NCI-H82 (cell line): ENCODE data around the gene MTCL1.
A peak's percentile ranks its signal among the peaks of the same experiment; 100 is the strongest.

Source experiments
- DNase-seq: peaks from one replicate; lab custom pipeline; 2025; lab: John Stamatoyannopoulos, UW

MTCL1 gene

DNA sequence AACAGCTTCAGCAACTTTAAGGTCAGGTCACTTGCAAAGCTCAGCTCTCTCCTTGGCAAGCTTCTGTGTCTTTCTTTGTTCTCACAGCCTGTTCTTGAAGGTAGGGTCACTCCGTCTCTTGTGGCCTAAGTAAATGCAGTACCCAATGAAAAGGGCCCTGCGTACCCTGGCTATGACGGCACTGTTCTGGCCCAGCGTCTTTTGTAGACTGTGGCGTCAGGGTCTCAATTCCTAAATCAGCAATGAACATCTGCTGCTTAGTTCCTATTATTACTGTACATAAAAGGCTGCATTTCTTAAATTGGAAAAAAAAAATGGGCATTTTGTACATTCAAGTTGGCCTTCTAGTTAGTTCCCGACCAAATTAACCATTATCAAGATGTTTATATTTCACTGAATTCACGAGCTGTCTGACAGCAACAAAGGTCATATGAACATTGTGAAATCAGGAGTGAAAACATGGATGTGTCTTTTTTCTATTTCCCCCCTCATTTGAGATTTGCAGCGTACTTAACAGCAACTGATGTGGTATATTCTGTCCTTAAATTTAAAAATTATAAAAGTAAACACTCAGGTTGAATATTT, 17.0 kb upstream of the MTCL1 start:
- no peak for DNase-seq

DNA sequence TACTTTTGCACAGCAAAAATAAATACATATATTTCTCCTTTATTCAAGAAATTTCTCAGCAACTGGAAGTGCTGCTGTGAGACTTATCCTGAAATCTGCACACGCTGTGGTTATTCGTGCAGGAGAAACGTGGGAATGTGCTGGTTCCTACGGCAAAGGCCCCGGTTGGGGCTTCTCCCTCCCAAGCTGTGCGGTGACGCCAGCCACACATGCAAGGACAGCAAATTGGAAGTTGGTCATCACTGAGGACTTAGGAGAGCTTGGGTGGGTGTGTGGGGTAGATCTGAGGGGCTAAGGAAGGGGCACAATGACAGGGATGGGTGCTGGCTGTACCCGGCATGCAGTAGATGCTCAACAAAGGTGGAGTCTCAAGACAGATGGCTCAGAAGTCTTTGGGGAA, 16.5 kb upstream of the MTCL1 start:
- DNase-seq: no peak

DNA sequence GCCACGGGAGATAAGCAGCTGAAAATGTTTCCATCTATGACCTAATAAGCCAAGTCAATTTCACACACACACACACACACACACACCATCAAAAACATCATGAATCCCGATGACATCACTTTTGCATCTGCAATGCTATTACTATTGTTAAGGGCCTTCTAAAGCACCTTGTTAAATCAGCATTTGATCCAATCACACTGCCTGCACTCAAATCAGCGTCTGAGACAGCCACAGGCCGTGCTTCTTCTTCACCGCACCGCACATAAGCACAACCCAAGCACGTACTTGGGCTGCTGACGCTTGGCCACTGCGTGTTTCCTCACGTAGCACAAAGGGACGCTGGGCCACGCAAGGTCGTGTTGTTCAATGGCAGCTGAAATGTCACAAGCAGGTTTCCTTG, 15.8 kb upstream of the MTCL1 start:
- no peak for DNase-seq

DNA sequence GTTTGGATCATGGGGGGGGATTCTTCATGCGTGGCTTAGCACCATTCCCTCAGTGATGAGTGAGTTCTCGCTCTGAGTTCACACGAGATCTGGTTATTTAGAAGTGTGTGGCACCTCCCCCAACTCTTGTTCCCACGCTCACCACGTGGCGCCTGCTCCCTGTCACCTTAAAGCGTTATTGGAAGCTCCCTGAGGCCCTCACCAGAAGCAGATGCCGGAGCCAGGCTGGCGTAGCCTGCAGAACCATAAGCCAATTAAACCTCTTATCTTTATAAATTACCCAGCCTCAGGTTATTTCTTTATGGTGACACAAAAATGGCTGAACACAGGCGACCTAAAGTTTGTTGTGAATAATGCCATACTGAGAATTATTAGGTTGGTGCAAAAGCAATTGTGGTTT, 10.5 kb upstream of the MTCL1 start:
- peak; percentile 10 for DNase-seq

DNA sequence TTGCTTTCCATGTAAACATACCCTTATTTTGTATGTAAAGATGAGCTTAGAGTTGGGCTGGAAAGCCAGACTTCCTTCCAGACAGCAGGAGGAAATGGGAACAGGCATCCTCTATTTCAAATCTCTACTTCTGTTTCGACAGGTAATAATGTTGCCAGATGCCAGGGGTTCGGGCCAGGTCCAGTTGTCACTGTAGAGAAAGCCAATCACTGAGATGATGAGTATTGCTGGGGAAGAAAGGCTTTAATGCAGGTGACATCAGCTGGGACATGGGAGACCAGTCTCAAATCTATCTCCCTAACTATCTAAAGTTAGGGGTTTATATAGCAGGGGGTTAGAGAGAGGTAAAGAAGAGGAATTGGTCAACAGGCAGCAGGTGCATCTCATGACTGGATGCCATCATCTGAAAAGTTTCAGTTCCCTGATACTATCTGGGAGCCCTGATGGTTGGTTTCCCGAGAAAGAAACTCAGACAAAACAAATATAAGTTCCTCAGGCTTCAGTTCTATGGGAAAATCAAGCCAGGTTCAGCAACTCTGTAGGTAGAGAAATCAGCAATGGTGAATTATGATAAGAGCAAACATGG, 9.3 kb upstream of the MTCL1 start:
- DNase-seq: no peak

DNA sequence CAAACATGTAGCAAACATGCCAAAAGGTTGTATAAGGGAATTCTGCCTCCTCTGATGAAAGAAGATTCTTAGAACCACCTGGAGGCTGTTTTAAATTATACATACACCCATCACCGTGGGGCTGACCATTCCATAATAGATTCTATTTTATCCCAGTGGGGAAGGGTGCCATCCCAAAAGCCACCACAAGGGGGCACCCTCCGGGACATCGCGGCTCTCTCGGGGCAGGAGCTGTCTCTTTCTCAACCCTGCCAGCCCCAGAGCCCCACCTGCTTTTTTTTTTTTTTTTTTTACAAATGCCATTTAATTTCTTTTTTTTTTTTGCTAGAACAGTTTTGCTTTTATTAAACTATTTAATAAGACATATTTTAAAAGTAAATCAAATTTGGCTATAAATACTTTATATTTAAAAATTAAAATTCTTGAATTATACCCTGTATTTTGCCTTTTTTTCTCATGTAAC, 8.6 kb upstream of the MTCL1 start:
- DNase-seq: peak; percentile 70

DNA sequence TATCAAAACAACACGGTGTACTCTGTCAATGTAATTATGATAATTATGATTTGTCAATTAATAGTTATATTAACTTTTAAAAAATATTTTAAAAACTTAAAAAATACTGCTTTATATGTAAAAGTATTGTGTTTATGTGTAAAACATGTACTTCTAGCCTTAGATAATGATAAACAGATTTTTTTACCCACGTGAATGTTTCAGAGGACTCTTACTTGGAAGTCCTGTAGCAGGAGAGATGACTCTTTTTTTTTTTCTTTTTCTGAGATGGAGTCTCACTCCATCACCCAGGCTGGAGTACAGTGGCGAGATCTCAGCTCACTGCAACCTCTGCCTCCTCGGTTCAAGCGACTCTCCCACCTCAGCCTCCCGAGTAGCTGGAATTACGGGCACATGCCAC, 6.2 kb upstream of the MTCL1 start:
- DNase-seq: no peak

DNA sequence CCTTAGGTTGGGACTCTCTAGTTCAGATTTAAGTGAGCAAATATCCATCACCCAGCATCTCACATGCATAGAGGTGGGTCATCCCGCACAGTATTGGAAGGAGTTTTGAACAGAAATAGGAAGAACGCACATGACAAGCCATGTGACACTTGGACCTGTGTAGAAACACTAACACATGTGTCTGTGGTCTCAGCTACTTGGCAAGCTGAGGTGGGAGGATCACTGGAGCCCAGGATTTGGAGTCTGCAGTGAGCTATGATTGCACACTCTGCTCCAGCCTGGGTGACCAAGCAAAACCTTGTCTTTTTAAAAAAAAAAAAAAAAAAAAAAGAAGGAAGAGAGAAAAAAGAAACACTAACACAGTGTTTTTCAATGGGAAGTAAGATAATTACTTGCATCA, 5.4 kb upstream of the MTCL1 start:
- no peak for DNase-seq

DNA sequence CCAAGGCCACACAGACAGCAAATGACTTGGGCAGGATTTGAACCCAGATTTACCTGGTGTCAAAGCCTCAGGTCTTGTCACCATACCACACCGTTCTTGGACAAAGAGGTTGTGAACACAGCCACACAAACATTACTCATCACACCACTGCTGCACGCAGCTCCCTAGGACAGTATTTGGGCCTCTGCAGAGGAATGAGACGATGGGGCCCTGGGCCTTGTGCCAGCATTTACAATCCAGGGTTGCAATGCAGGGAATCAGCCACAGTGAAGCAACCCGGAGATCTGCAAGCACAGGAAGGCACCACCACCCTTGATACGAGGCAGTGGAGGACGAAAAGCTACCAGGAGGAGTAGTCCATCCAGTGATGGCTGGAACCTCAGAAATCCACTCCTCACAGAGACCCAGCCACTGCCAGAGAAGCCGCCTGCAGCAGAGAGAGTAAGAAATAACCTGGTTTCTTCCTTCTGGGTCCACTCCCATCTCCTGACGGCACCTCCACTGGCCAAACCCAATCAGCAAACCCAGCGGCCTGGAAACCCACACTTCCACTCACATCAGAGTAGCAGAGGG, 3.7 kb upstream of the MTCL1 start:
- DNase-seq: no peak

DNA sequence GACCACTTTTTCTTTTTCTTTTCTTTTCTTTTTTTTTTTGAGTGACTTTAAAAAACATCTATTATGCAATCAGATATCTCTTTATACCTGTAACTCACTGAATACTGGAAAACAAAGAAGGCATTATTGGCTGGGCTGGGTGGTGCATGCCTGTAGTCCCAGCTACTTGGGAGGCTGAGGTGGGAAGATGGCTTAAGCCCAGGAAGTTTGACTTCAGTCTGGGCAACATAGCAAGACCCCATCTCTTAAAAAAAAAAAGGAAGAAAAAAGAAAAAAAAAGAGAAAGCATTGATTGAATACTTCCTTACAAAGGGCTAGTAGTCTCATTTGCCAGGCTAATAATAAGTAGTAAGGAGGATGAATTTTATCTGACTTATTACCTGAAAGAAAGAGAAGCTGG, 2.7 kb upstream of the MTCL1 start:
- DNase-seq: no peak

DNA sequence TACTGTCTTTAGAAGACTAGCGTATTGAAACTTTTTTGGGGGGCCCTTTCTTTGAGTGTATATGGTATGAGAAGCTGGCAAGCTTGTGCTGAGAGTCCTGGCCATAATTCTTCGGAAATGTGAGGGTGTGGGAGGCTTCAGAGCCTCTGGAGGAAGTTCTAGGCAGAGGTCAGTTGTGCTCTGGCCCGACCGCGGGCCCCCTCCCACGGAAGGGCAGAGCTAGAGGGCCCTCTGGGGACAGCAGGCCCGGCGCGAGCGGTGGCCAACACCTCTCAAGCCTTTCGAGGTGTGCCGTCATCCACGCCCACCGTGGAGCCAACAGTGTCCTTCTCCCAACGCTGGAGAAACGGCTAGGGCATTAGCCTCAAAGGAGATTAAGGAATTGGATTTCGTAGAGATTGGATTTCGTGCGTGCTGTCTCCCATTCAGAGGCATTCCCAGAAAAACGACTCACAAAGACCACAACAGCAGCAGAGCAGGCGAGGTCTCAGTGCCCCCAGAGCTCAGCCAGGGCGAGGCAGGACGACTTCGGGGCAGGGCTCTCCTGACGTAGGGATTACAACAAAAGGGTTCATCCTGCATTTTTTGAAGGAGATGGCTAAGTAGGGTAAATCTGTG, 2.2 kb upstream of the MTCL1 start:
- DNase-seq: peak; percentile 94

DNA sequence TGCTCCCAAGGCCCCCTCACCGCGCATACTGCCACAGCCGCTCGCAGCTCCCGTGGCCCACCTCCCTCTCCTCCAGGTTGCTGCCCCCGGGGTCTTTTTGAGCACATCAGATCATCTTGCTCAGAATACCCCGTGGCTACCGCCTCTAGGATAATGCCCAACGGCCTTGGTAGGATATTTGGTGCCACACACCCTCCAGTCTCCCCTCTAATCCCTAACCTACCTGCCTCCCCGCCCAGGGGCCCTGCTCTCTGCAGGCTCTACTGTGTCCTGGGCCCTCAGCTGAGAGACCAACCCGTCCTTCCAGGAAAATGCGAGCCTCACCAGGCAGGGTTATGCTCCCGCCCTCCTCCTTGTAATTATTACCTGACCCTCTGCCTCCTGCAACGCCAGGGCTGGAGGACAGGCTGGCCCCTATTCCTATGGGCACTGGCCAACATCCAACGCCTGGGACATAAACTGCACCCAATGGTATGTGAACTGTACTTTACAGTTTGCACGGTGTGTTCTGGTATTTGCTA, 1.5 kb upstream of the MTCL1 start:
- peak; percentile 44 for DNase-seq

DNA sequence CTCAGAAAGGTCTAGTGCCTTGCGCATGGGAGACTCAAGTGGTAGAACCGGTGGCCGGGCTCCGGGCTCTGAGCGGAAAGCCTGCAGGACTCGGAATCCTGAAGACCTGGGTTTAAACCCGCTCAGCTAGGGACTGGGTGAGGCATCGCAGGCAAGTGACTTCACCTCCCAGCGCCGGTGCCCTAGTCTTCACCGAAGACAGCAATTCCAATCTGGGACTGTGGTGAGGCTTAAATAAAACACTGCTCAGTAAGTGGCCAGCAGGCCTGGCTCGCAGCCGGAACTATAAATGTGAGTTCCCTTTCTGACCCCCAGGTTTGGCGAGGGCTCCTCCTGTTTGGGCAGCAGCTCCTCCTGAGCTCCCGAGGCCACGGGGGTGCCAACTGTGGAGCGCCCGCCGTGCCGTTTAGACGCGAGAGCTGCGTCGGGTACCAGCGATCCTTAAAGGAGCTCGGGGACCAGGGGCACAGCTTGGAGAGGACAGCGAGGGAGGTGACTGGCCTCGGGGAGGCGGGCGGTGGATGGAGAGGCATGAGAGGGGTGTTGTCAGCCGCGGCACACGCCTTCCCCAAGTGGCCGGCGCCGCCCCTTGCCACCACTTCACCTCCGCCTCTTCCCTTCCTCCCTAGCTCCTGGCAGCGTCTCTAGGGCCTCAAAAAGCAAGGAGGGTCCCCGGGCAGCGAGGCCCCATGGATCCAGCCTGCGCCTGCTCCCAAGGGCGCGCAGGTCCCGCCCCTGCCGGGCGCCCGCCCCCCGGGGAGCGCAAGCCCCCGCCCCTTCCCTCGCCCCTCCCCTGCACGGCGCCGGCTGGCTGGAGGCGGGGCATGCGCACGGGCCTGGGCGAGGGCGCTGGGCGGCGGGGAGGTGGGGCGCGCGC, 757 bp upstream of the MTCL1 start:
- peak; percentile 89 for DNase-seq

DNA sequence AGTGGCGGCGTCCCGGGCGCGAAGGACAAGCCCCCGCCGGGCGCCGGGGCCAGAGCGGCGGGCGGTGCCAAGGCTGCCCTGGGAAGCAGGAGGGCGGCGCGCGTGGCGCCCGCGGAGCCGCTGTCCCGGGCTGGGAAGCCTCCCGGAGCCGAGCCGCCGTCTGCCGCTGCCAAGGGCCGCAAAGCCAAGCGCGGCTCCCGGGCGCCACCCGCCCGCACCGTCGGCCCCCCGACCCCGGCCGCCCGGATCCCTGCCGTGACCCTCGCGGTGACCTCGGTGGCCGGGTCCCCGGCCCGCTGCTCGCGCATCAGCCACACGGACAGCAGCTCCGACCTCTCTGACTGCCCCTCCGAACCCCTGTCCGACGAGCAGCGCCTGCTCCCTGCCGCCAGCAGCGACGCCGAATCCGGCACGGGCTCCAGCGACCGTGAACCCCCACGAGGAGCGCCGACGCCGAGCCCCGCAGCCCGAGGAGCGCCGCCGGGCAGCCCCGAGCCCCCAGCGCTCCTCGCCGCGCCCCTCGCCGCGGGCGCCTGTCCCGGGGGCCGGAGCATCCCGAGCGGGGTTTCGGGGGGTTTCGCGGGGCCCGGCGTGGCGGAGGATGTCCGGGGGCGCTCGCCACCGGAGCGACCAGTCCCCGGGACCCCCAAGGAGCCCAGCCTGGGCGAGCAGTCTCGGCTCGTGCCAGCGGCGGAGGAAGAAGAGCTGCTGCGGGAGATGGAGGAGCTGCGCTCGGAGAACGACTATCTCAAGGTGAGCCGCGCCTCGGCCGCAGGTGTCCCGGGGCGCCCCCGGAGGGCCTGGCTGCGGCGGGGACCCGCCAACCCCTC, 820 bp downstream of the MTCL1 start:
- DNase-seq: peak; percentile 38

DNA sequence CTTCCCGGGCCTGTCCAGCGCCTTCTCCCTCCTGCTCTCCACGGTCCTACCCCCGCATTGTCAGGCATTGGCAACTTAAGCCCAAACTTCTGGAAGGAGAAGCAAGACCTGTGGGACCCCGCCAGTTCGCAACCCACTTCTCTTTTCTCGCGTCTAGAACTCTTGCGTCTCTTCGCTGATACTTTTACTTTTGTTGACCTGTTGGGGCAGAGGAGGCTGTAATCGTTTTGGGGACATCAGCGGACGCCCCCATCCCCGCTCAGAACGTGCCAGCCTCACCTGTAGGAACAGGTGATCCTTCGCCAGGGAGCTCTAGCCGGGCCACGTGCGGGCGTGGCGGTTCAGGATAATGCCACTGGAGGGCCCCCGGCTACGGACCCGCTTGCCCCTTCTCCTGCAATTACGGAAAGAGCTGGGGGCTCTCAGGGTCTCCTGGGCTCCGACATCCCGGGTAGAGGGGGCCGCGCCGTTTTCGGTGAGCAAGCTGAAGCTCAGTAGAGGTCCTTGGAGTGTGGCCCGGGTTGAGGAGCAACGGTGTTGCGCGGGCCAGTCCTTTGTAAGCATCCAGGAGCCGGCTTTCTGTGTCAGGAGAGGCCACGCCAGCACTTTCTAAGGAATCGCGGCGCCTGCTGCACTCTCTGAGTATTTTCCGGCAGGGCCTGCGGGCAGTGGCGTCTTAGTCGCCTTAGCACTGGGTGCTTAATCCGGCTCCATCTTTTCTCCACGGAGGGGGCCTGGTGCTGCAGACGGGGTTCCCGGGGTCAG, 1.6 kb downstream of the MTCL1 start:
- DNase-seq: peak; percentile 89

DNA sequence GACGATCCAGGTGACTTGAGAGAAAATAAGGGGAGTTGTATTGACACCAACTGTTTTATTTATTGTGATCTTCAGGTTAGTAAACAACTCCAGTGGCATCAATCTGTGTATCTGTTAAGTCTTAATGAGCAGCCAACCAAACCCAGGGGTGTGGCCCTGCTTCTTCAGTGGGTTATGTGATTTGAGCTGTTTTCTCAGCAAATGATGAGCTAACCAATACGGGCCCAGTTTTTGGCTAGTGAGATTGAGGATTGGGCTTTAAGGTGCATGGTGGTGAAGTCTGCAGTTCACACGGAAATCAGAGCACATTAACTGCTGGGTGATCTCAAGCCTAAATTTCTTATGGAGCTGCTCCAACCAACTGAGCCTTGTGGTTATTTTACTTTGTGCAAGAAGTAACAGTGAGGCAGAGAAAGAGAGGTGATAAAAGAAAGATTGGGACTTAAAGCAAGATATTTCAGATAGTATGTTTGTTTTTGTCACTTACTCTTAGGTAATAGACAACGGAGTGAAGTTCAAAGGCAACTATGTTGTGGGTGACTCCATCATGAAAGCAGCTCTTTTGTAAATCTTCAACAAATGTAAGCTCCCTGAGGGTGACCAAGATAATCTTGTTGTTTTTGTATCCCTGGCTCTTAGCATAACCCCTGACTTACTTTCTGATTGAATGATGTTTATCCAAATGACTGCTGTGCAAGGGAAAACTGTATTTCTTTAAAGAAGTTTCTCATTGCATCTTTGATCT, 2.4 kb downstream of the MTCL1 start:
- peak; percentile 68 for DNase-seq

DNA sequence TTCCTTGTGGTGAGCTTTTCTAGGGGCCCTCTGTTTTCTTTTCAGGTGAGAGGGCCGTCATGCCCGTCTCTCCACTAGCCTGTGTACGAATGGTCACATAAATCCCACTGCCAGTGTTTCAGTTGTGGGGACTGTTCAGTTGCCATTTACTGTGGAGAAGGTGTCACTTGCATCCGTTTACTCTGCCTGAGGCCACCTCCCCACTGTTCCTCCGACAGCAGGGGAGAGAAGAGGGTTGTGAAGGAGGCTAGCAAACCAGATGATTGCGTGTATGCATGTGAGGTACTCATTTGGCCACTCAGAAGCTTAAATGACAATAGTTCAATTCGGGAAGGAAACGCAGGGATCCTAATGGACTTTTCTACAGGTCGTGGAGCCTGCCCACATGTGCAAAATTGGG, 3.3 kb downstream of the MTCL1 start:
- no peak for DNase-seq

DNA sequence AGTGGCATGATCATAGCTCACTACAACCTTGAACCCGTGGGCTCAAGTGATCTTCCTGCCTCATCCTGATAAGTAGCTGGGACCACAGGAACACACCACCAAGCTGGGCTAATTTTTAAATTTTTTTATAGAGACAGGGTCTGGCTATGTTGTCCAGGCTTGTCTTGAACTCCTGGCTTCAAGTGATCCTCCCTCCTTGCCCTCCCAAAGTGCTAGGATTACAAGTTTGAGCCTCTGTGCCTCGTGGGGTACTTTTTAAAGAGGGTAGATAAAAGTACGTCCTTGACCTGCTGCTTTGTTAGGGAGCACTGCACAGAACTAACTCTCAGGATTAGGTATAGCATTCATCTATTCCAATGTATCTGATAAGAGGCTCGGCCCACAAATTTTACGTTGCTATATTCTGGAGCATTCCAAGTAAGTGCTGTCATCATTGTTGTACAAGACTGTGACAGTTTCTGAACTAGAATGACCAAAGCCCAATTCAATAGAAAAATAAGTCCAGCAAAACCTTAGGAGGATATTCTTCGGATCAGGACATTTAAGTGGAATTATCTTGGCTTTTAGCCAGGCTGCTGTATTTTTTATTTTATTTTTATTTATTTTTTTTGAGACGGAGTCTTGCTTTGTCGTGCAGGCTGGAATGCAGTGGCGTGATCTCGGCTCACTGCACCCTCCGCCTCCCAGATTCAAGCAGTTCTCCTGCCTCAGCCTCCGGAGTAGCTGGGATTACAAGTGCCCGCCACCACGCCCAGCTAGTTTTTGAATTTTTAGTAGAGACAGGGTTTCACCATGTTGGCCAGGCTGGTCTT, 4.1 kb downstream of the MTCL1 start:
- no peak for DNase-seq

DNA sequence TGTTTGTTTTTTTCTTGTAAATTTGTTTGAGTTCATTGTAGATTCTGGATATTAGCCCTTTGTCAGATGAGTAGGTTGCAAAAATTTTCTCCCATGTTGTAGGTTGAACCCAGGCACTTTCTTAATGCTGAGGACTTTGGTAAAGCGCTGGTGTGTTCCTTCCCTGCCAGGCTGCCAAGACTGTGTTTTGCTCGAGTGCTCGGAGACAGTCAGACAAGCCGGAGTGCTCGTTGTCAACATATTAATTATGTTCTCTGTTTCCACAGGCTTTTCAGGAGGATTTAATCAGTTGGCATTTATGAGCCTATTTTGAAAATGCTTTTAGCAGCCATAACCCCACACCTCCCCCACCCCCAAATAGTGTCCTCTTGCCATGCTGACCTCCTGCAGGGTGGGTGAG, 6.4 kb downstream of the MTCL1 start:
- DNase-seq: no peak
